Neural progenitor cell (in vitro differentiated cells): ENCODE data around the gene TOPBP1. TPM values are rescaled to one million over a fixed set of nuclear protein-coding genes. Genes with fewer than 3 reads are reported as not detected.

Source experiments
- DNase-seq: peaks from one replicate; pipeline ENCODE4 v3.0.0-alpha.2; 2016; ENCODE audit warnings: low spot score
- H2AFZ ChIP-seq: fragments of 200-600 bp; sonication (generic); replicated peaks from 2 replicates; pipeline ENCODE4 v1.6.1; 2016; ENCODE audit warnings: antibody characterized with exemption
- H3F3A ChIP-seq: fragments of 200-600 bp; sonication (generic); 2 replicates; pipeline ENCODE4 v1.6.1; 2016; ENCODE audit warnings: antibody characterized with exemption, low read depth
- H3K27ac ChIP-seq: fragments of 200-600 bp; sonication (generic); 2 replicates; pipeline ENCODE4 v1.5.1; 2016; ENCODE audit warnings: mild to moderate bottlenecking
- H3K27me3 ChIP-seq: fragments of 200-600 bp; sonication (generic); 2 replicates; pipeline ENCODE4 v1.6.1; 2016; ENCODE audit warnings: mild to moderate bottlenecking, moderate library complexity
- H3K36me3 ChIP-seq: fragments of 200-600 bp; sonication (generic); 2 replicates; pipeline ENCODE4 v1.5.1; 2016
- H3K4me1 ChIP-seq: fragments of 200-600 bp; sonication (generic); 2 replicates; pipeline ENCODE4 v1.6.1; 2016; ENCODE audit warnings: mixed run types
- H3K4me2 ChIP-seq: fragments of 200-600 bp; sonication (generic); 2 replicates; pipeline ENCODE4 v1.6.1; 2016
- H3K4me3 ChIP-seq: fragments of 200-600 bp; sonication (generic); 2 replicates; pipeline ENCODE4 v1.5.1; 2016
- H3K79me2 ChIP-seq: fragments of 200-600 bp; sonication (generic); 2 replicates; pipeline ENCODE4 v1.6.1; 2016; ENCODE audit warnings: low read depth
- H3K9ac ChIP-seq: fragments of 200-600 bp; sonication (generic); 2 replicates; pipeline ENCODE4 v1.6.1; 2016
- H3K9me3 ChIP-seq: fragments of 200-600 bp; sonication (generic); 2 replicates; pipeline ENCODE4 v1.5.1; 2016; ENCODE audit warnings: low read depth
- H4K20me1 ChIP-seq: fragments of 200-600 bp; sonication (generic); 2 replicates; pipeline ENCODE4 v1.6.1; 2016; ENCODE audit warnings: low read depth
- H3K27ac Mint-ChIP-seq: 3 replicates; pipeline ENCODE4 v1.8.0; 2021; ENCODE audit warnings: mixed read lengths
- H3K27me3 Mint-ChIP-seq: 2 replicates; pipeline ENCODE4 v1.8.0; 2022; ENCODE audit warnings: low read depth, mild to moderate bottlenecking, inconsistent platforms, moderate library complexity, mixed read lengths; ENCODE audit not compliant: insufficient read depth
- H3K36me3 Mint-ChIP-seq: 3 replicates; pipeline ENCODE4 v1.8.0; 2021; ENCODE audit warnings: mixed read lengths
- H3K4me1 Mint-ChIP-seq: 3 replicates; pipeline ENCODE4 v1.8.0; 2021; ENCODE audit warnings: mixed read lengths
- H3K4me3 Mint-ChIP-seq: 3 replicates; pipeline ENCODE4 v1.8.0; 2021; ENCODE audit warnings: mild to moderate bottlenecking, moderate library complexity, mixed read lengths
- H3K9me3 Mint-ChIP-seq: 3 replicates; pipeline ENCODE4 v1.8.0; 2020; ENCODE audit warnings: mixed read lengths
- CTCF ChIP-seq: fragments of 200-600 bp; sonication (generic); IDR thresholded peaks from 2 replicates; pipeline ENCODE4 v1.5.1; 2017; ENCODE audit warnings: antibody characterized with exemption, mild to moderate bottlenecking
- EZH2 ChIP-seq: fragments of 200-600 bp; sonication (generic); IDR thresholded peaks from 2 replicates; pipeline ENCODE4 v1.6.1; 2017; ENCODE audit warnings: antibody characterized with exemption, mild to moderate bottlenecking, moderate library complexity
- EZH2phosphoT487 ChIP-seq: fragments of 200-600 bp; sonication (generic); IDR thresholded peaks from 2 replicates; pipeline ENCODE4 v1.6.1; 2017; ENCODE audit warnings: antibody characterized with exemption
- total RNA-seq: library from RNA; depleted of rRNA; stranded (reverse); fragments of >200 nt; gene quantifications from 2 replicates; pipeline ENCODE4 v1.2.3, GENCODE V29; 2015; ENCODE audit warnings: low replicate concordance

Gene TOPBP1
- total RNA-seq, 1 donor from 2014 or later, result 67.7 TPM

DNA sequence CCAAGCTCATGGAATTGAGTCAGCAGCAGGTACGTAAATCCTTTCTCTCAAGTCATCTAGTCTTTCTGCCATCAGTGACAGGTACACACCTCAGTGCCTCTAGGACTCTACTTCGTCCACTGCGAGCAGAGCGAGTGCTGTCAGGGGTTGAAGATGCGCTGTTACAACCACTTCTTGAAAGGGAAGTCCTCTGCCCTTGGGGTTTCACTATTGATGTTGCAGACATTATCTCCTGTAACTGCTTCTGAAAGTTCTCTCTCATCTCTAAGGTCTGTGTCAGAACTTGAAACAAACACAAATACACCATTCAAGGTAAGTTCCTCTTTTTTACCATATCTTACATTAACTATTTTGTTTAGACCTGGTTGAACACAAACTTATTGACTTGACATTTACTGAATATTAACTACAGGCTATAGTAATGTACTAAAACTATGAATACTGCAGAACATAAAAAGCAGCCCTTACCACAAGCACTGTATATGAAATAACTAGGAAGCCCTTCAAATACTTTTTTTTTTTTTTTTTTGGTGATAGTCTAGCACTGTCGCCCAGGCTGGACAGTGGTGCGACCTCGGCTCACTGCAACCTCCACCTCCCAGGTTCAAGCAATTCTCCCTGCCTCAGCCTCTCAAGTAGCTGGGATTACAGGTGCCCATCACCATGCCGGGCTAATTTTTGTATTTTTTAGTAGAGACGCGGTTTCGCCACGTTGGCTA lies 41.5 kb downstream of the TOPBP1 start:
- Histone ChIP-seq H3K27ac (no peak overlapping the region), H3K4me2 (no peak overlapping the region), H2AFZ (no peak overlapping the region), H3K4me1 (no peaks in the 10 kb centered on the region), H3K9ac (no peak overlapping the region), H3K9me3 (no peaks in the 10 kb centered on the region), H3K79me2 (no peaks in the 10 kb centered on the region), H3F3A (no peaks in the 10 kb centered on the region), H3K4me3 (no peak overlapping the region), H3K27me3 (no peaks in the 10 kb centered on the region), H3K36me3 (peaks cover 44% of the 10 kb centered on the region), H4K20me1 (no peaks in the 10 kb centered on the region)
- H3K4me3 Mint-ChIP-seq, result no peak overlapping the region
- DNase-seq, result no peak
- peaks cover 26% of the 10 kb centered on the region for H3K36me3 Mint-ChIP-seq
- no peaks in the 10 kb centered on the region for H3K27me3 Mint-ChIP-seq
- no peak for TF ChIP-seq EZH2
- TF ChIP-seq CTCF, result no peak
- no peak for TF ChIP-seq EZH2phosphoT487
- H3K4me1 Mint-ChIP-seq, result no peaks in the 10 kb centered on the region
- H3K9me3 Mint-ChIP-seq, result no peaks in the 10 kb centered on the region
- no peak overlapping the region for H3K27ac Mint-ChIP-seq

DNA sequence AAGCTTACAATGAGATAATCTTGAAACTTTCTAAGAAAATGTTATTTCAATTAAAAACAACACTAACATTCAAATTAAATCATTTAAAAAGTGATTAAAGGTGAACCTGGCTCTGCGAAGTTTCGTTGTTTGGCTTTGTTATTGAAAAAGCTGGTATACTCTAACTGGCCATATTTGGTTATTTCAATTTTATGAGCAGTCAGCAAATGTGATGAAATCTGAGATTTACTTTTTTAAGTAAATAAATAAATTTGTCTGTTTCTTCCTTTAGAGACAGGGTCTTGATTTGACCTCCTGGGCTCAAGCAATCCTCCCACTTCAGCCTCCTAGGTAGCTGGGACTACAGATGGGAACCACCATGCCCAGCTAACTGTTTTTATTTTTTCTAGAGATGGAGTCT lies 50.2 kb downstream of the TOPBP1 start:
- Histone ChIP-seq H3K79me2 (no peaks in the 10 kb centered on the region), H3K27me3 (no peaks in the 10 kb centered on the region), H3K9me3 (no peaks in the 10 kb centered on the region), H3K36me3 (peaks cover 44% of the 10 kb centered on the region), H3K27ac (no peak overlapping the region), H3K4me1 (no peaks in the 10 kb centered on the region), H3K4me3 (no peak overlapping the region), H3K4me2 (no peak overlapping the region), H2AFZ (no peak overlapping the region), H3F3A (no peaks in the 10 kb centered on the region), H4K20me1 (no peaks in the 10 kb centered on the region), H3K9ac (no peak overlapping the region)
- H3K4me3 Mint-ChIP-seq, result no peak overlapping the region
- no peak for DNase-seq
- no peak for TF ChIP-seq EZH2
- TF ChIP-seq CTCF, result no peak
- no peak for TF ChIP-seq EZH2phosphoT487
- H3K27ac Mint-ChIP-seq, result no peak overlapping the region
- no peaks in the 10 kb centered on the region for H3K4me1 Mint-ChIP-seq
- no peaks in the 10 kb centered on the region for H3K9me3 Mint-ChIP-seq
- H3K27me3 Mint-ChIP-seq, result no peaks in the 10 kb centered on the region
- H3K36me3 Mint-ChIP-seq, result peaks cover 24% of the 10 kb centered on the region

DNA sequence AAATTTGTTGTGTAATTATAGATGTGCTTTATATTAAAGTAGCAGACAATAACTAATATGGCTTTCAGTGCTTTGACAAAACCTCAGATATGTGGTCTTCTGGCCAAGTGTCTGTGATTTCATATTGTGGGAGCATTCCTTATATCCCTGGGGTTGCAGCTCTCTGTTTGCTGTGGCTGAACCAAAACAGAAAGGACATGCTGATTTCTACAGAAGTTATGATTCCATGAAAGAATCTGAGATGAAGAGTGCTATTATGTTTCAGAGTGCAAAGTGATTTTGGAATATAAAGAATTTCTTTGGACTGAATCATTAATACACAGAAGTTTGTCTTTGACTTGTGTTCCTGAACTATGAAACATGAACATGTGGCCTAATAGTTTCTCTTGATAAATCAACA lies 51.7 kb downstream of the TOPBP1 start:
- no peaks in the 10 kb centered on the region for H3K4me1 ChIP-seq
- no peak overlapping the region for H3K27ac ChIP-seq
- no peaks in the 10 kb centered on the region for H3F3A ChIP-seq
- Mint-ChIP-seq H3K9me3 (no peaks in the 10 kb centered on the region), H3K27ac (no peak overlapping the region), H3K36me3 (peaks cover 24% of the 10 kb centered on the region), H3K4me3 (no peak overlapping the region), H3K4me1 (no peaks in the 10 kb centered on the region), H3K27me3 (no peaks in the 10 kb centered on the region)
- H3K9ac ChIP-seq, result no peak overlapping the region
- DNase-seq, result no peak
- H3K9me3 ChIP-seq, result no peaks in the 10 kb centered on the region
- peaks cover 39% of the 10 kb centered on the region for H3K36me3 ChIP-seq
- H3K79me2 ChIP-seq, result no peaks in the 10 kb centered on the region
- H4K20me1 ChIP-seq, result no peaks in the 10 kb centered on the region
- no peak overlapping the region for H3K4me2 ChIP-seq
- no peak for TF ChIP-seq EZH2
- TF ChIP-seq CTCF, result no peak
- no peak for TF ChIP-seq EZH2phosphoT487
- no peak overlapping the region for H3K4me3 ChIP-seq
- H3K27me3 ChIP-seq, result no peaks in the 10 kb centered on the region
- H2AFZ ChIP-seq, result no peak overlapping the region
